HepG2 (cell line): ENCODE results near the gene INO80B. TPM values are rescaled to one million over a fixed set of nuclear protein-coding genes. Genes with fewer than 3 reads are reported as not detected.
A peak's percentile ranks its signal among the peaks of the same experiment; 100 is the strongest.

Source experiments
- AGO1 ChIP-seq: fragments of 200-400 bp; formaldehyde crosslinking; IDR thresholded peaks from 2 replicates; pipeline ENCODE4 v1.6.1; 2017; ENCODE audit warnings: mild to moderate bottlenecking, low read depth, low read length, moderate library complexity; ENCODE audit not compliant: poor library complexity, severe bottlenecking
- AKNA ChIP-seq: sonication (generic); formaldehyde crosslinking; IDR thresholded peaks from 2 replicates; pipeline ENCODE4 v1.4.0; 2020; ENCODE audit warnings: missing genetic modification reagents, borderline replicate concordance
- BRD4 ChIP-seq: sonication (generic); formaldehyde crosslinking; IDR thresholded peaks from 2 replicates; pipeline ENCODE4 v1.4.0; 2020; ENCODE audit warnings: missing genetic modification reagents
- CBX1 ChIP-seq: IDR thresholded peaks from one replicate; pipeline ENCODE4 v1.6.1; 2016; ENCODE audit warnings: antibody characterized with exemption, low read depth
- CTCF ChIP-seq: sonication (generic); formaldehyde crosslinking; IDR thresholded peaks from 2 replicates; pipeline ENCODE4 v1.5.0; 2020; ENCODE audit warnings: mild to moderate bottlenecking, missing genetic modification reagents, moderate library complexity
- ELF1 ChIP-seq: sonication (generic); formaldehyde crosslinking; IDR thresholded peaks from 2 replicates; pipeline ENCODE4 v1.4.0; 2020; ENCODE audit warnings: missing genetic modification reagents
- NAIF1 ChIP-seq: sonication (generic); formaldehyde crosslinking; IDR thresholded peaks from 2 replicates; pipeline ENCODE4 v1.5.0; 2020; ENCODE audit warnings: mild to moderate bottlenecking, missing genetic modification reagents, borderline replicate concordance
- NR1H2 ChIP-seq: sonication (generic); formaldehyde crosslinking; IDR thresholded peaks from 2 replicates; pipeline ENCODE4 v1.8.1; 2022; ENCODE audit warnings: low read depth, missing genetic modification reagents, borderline replicate concordance
- RAD21 ChIP-seq: fragments of 450-650 bp; formaldehyde crosslinking; IDR thresholded peaks from 2 replicates; pipeline ENCODE4 v1.5.0; 2020; ENCODE audit warnings: mild to moderate bottlenecking
- SP4 ChIP-seq: sonication (generic); formaldehyde crosslinking; IDR thresholded peaks from 2 replicates; pipeline ENCODE4 v1.8.1; 2023; ENCODE audit warnings: mild to moderate bottlenecking, missing genetic modification reagents
- ZNF326 ChIP-seq: sonication (generic); formaldehyde crosslinking; IDR thresholded peaks from 2 replicates; pipeline ENCODE4 v1.4.0; 2020; ENCODE audit warnings: missing genetic modification reagents, borderline replicate concordance
- ZNF460 ChIP-seq: sonication (generic); formaldehyde crosslinking; IDR thresholded peaks from 2 replicates; pipeline ENCODE4 v1.5.1; 2020; ENCODE audit warnings: missing genetic modification reagents, mild to moderate bottlenecking, borderline replicate concordance
- ZNF530 ChIP-seq: sonication (generic); formaldehyde crosslinking; IDR thresholded peaks from 2 replicates; pipeline ENCODE4 v1.5.0; 2020; ENCODE audit warnings: low read depth, mild to moderate bottlenecking, missing genetic modification reagents
- ZNF678 ChIP-seq: sonication (generic); formaldehyde crosslinking; IDR thresholded peaks from 2 replicates; pipeline ENCODE4 v1.4.0; 2020; ENCODE audit warnings: mild to moderate bottlenecking, missing genetic modification reagents
- polyA plus RNA-seq, 8 experiments: library from polyadenylated mRNA; depleted of rRNA in 3 of 8; stranded (reverse) in 7 of 8; unstranded in 1 of 8; fragments of >200 nt; fragmentation: Illumina TruSeq in 4 of 8; extraction: Trizol in 4 of 8; gene quantifications; 2 replicates each; pipeline versions ENCODE4 v1.2.1 to v1.2.3, GENCODE V29; 2011 to 2016; ENCODE audit warnings: low read depth in 4 of 8, missing spikeins in 1 of 8, mixed read lengths in 1 of 8; ENCODE audit not compliant: insufficient read depth in 1 of 8
- total RNA-seq, 5 experiments: library from RNA; depleted of rRNA; stranded (reverse); fragments of >200 nt; fragmentation: Illumina TruSeq; extraction: Trizol; gene quantifications; 2 replicates each; pipeline ENCODE4 v1.2.3, GENCODE V29; 2016; ENCODE audit warnings: low read depth in 1 of 5
- TF ChIP-seq, protein P1 (sequence below): sonication (generic); formaldehyde crosslinking; IDR thresholded peaks from 2 replicates; pipeline ENCODE4 v1.4.0; 2020; ENCODE audit warnings: mild to moderate bottlenecking, missing genetic modification reagents, borderline replicate concordance
- TF ChIP-seq, protein P2 (sequence below): sonication (generic); formaldehyde crosslinking; IDR thresholded peaks from 2 replicates; pipeline ENCODE4 v1.4.0; 2020; ENCODE audit warnings: missing genetic modification reagents

INO80B gene
- total and polyA plus RNA-seq, 2 of the 13 experiments (the other 11 are each of a cell fraction or from before 2014, with no cell fraction given): 6.2 to 14.5 TPM

DNA sequence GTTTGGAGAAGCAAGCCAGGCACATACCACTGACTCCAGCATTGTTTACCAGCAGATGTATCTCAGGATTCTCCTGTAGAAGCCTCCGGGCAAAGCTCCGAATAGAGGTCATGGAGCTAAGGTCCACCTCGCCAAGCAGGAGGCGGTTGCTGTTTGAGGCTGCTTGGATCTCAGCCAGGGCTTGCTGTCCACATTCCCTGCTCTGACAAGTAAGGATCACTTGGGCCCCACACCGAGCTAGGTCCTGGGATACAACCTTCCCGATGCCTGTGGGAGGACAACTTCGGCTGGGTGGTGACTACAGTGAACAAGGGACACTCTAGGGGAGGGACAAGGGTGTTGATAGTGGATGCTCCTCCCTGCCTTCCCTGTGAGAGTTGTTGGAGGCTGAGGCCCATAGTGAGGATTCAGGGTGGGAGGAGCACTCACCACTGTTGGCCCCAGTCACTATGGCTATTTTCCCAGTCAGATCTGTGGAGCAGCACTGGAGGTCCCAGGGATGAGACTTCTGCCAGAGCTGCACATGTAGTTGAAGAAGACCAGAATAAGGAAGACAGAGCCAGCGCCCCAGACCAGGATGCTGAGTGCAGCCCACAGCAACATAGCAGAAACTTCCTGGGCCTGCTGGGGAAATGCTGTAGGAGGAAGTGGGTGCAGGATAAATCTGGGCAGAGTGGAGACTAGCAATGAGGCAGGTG lies 41.7 kb upstream of the INO80B start (continued):
- no peak for TF ChIP-seq BRD4 (CRISPR knock-in tag)
- TF ChIP-seq SP4: peak; percentile 68; the same call in 1 of the 2 replicates
- TF ChIP-seq AGO1: no peak
- TF ChIP-seq ZNF530: no peak
- TF ChIP-seq RAD21 (CRISPR knock-in tag): no peak
- TF ChIP-seq, protein P1, sequence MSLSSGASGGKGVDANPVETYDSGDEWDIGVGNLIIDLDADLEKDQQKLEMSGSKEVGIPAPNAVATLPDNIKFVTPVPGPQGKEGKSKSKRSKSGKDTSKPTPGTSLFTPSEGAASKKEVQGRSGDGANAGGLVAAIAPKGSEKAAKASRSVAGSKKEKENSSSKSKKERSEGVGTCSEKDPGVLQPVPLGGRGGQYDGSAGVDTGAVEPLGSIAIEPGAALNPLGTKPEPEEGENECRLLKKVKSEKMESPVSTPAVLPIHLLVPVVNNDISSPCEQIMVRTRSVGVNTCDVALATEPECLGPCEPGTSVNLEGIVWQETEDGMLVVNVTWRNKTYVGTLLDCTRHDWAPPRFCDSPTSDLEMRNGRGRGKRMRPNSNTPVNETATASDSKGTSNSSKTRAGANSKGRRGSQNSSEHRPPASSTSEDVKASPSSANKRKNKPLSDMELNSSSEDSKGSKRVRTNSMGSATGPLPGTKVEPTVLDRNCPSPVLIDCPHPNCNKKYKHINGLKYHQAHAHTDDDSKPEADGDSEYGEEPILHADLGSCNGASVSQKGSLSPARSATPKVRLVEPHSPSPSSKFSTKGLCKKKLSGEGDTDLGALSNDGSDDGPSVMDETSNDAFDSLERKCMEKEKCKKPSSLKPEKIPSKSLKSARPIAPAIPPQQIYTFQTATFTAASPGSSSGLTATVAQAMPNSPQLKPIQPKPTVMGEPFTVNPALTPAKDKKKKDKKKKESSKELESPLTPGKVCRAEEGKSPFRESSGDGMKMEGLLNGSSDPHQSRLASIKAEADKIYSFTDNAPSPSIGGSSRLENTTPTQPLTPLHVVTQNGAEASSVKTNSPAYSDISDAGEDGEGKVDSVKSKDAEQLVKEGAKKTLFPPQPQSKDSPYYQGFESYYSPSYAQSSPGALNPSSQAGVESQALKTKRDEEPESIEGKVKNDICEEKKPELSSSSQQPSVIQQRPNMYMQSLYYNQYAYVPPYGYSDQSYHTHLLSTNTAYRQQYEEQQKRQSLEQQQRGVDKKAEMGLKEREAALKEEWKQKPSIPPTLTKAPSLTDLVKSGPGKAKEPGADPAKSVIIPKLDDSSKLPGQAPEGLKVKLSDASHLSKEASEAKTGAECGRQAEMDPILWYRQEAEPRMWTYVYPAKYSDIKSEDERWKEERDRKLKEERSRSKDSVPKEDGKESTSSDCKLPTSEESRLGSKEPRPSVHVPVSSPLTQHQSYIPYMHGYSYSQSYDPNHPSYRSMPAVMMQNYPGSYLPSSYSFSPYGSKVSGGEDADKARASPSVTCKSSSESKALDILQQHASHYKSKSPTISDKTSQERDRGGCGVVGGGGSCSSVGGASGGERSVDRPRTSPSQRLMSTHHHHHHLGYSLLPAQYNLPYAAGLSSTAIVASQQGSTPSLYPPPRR (CRISPR knock-in tag): no peak
- TF ChIP-seq CBX1: no peak
- TF ChIP-seq NAIF1 (CRISPR knock-in tag): no peak
- no peak for TF ChIP-seq AKNA (CRISPR knock-in tag)
- no peak for TF ChIP-seq ELF1 (CRISPR knock-in tag)
- no peak; the same call in 1 of the 2 replicates for TF ChIP-seq CTCF (CRISPR knock-in tag)
- TF ChIP-seq NR1H2 (CRISPR knock-in tag): no peak
- no peak for TF ChIP-seq ZNF326 (CRISPR knock-in tag)
- no peak for TF ChIP-seq ZNF460 (CRISPR knock-in tag)
- TF ChIP-seq ZNF678 (CRISPR knock-in tag): no peak
- TF ChIP-seq, protein P2, sequence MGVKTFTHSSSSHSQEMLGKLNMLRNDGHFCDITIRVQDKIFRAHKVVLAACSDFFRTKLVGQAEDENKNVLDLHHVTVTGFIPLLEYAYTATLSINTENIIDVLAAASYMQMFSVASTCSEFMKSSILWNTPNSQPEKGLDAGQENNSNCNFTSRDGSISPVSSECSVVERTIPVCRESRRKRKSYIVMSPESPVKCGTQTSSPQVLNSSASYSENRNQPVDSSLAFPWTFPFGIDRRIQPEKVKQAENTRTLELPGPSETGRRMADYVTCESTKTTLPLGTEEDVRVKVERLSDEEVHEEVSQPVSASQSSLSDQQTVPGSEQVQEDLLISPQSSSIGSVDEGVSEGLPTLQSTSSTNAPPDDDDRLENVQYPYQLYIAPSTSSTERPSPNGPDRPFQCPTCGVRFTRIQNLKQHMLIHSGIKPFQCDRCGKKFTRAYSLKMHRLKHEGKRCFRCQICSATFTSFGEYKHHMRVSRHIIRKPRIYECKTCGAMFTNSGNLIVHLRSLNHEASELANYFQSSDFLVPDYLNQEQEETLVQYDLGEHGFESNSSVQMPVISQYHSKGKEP (CRISPR knock-in tag): no peak
